ENCODE measurements around the gene NFATC1.

Gene NFATC1

GRCh38 chr18:79469751-79470505, 74.2 kb downstream of the NFATC1 start:
- no peak for DNase-seq
- H3K4me1 ChIP-seq (ENCODE audit: control insufficient read depth, insufficient read depth, low read length, poor library complexity, severe bottlenecking) = no peaks in the 10 kb centered on the region
- no peaks in the 10 kb centered on the region for H3K9me3 ChIP-seq (ENCODE audit: control insufficient read depth, low read length)
- no peaks in the 10 kb centered on the region for H3K27me3 ChIP-seq (replicated peaks; ENCODE audit: control insufficient read depth, insufficient read depth, low read length, poor library complexity, severe bottlenecking)
- H3K36me3 ChIP-seq (ENCODE audit: control insufficient read depth, insufficient read depth, low read length) = peaks cover 57% of the 10 kb centered on the region
- no peak overlapping the region for H3K4me3 ChIP-seq (ENCODE audit: insufficient read depth, low read depth, low read length, poor library complexity, severe bottlenecking)
- H3K27ac ChIP-seq (ENCODE audit: insufficient read depth, low read length, poor library complexity, severe bottlenecking) = no peak overlapping the region

GRCh38 chr18:79470547-79470946, 74.8 kb downstream of the NFATC1 start:
- no peak for DNase-seq
- Histone ChIP-seq H3K4me1 (ENCODE audit: control insufficient read depth, insufficient read depth, low read length, poor library complexity, severe bottlenecking) (no peaks in the 10 kb centered on the region), H3K27ac (ENCODE audit: insufficient read depth, low read length, poor library complexity, severe bottlenecking) (no peak overlapping the region), H3K4me3 (ENCODE audit: insufficient read depth, low read depth, low read length, poor library complexity, severe bottlenecking) (no peak overlapping the region), H3K9me3 (ENCODE audit: control insufficient read depth, low read length) (no peaks in the 10 kb centered on the region), H3K36me3 (ENCODE audit: control insufficient read depth, insufficient read depth, low read length) (peaks cover 51% of the 10 kb centered on the region), H3K27me3 (replicated peaks; ENCODE audit: control insufficient read depth, insufficient read depth, low read length, poor library complexity, severe bottlenecking) (no peaks in the 10 kb centered on the region)

GRCh38 chr18:79471046-79471445, 75.3 kb downstream of the NFATC1 start:
- no peak overlapping the region for H3K4me3 ChIP-seq (ENCODE audit: insufficient read depth, low read depth, low read length, poor library complexity, severe bottlenecking)
- peaks cover 51% of the 10 kb centered on the region for H3K36me3 ChIP-seq (ENCODE audit: control insufficient read depth, insufficient read depth, low read length)
- H3K27ac ChIP-seq (ENCODE audit: insufficient read depth, low read length, poor library complexity, severe bottlenecking) = no peak overlapping the region
- H3K9me3 ChIP-seq (ENCODE audit: control insufficient read depth, low read length) = no peaks in the 10 kb centered on the region
- no peaks in the 10 kb centered on the region for H3K4me1 ChIP-seq (ENCODE audit: control insufficient read depth, insufficient read depth, low read length, poor library complexity, severe bottlenecking)
- no peaks in the 10 kb centered on the region for H3K27me3 ChIP-seq (replicated peaks; ENCODE audit: control insufficient read depth, insufficient read depth, low read length, poor library complexity, severe bottlenecking)
- DNase-seq = no peak

GRCh38 chr18:79471597-79471996, 75.9 kb downstream of the NFATC1 start:
- no peaks in the 10 kb centered on the region for H3K4me1 ChIP-seq (ENCODE audit: control insufficient read depth, insufficient read depth, low read length, poor library complexity, severe bottlenecking)
- DNase-seq = no peak
- H3K27me3 ChIP-seq (replicated peaks; ENCODE audit: control insufficient read depth, insufficient read depth, low read length, poor library complexity, severe bottlenecking) = no peaks in the 10 kb centered on the region
- H3K27ac ChIP-seq (ENCODE audit: insufficient read depth, low read length, poor library complexity, severe bottlenecking) = no peak overlapping the region
- H3K4me3 ChIP-seq (ENCODE audit: insufficient read depth, low read depth, low read length, poor library complexity, severe bottlenecking) = no peak overlapping the region
- no peaks in the 10 kb centered on the region for H3K9me3 ChIP-seq (ENCODE audit: control insufficient read depth, low read length)
- H3K36me3 ChIP-seq (ENCODE audit: control insufficient read depth, insufficient read depth, low read length) = peaks cover 55% of the 10 kb centered on the region

GRCh38 chr18:79472176-79472575, 76.4 kb downstream of the NFATC1 start:
- Histone ChIP-seq H3K27me3 (replicated peaks; ENCODE audit: control insufficient read depth, insufficient read depth, low read length, poor library complexity, severe bottlenecking) (no peaks in the 10 kb centered on the region), H3K27ac (ENCODE audit: insufficient read depth, low read length, poor library complexity, severe bottlenecking) (no peak overlapping the region), H3K4me3 (ENCODE audit: insufficient read depth, low read depth, low read length, poor library complexity, severe bottlenecking) (no peak overlapping the region), H3K36me3 (ENCODE audit: control insufficient read depth, insufficient read depth, low read length) (peaks cover 54% of the 10 kb centered on the region), H3K9me3 (ENCODE audit: control insufficient read depth, low read length) (no peaks in the 10 kb centered on the region), H3K4me1 (ENCODE audit: control insufficient read depth, insufficient read depth, low read length, poor library complexity, severe bottlenecking) (no peaks in the 10 kb centered on the region)
- DNase-seq = no peak

GRCh38 chr18:79472946-79473345, 77.2 kb downstream of the NFATC1 start:
- Histone ChIP-seq H3K4me1 (ENCODE audit: control insufficient read depth, insufficient read depth, low read length, poor library complexity, severe bottlenecking) (no peaks in the 10 kb centered on the region), H3K4me3 (ENCODE audit: insufficient read depth, low read depth, low read length, poor library complexity, severe bottlenecking) (no peak overlapping the region)

GRCh38 chr18:79476031-79476917, 80.5 kb downstream of the NFATC1 start:
- Histone ChIP-seq H3K9me3 (ENCODE audit: control insufficient read depth, low read length) (no peaks in the 10 kb centered on the region), H3K36me3 (ENCODE audit: control insufficient read depth, insufficient read depth, low read length) (peaks cover 30% of the 10 kb centered on the region), H3K27ac (ENCODE audit: insufficient read depth, low read length, poor library complexity, severe bottlenecking) (no peak overlapping the region), H3K27me3 (replicated peaks; ENCODE audit: control insufficient read depth, insufficient read depth, low read length, poor library complexity, severe bottlenecking) (no peaks in the 10 kb centered on the region), H3K4me1 (ENCODE audit: control insufficient read depth, insufficient read depth, low read length, poor library complexity, severe bottlenecking) (no peaks in the 10 kb centered on the region), H3K4me3 (ENCODE audit: insufficient read depth, low read depth, low read length, poor library complexity, severe bottlenecking) (no peak overlapping the region)
- no peak for DNase-seq

More at GRCh38 chr18:79472946-79473345, 77.2 kb downstream of the NFATC1 start:
- H3K9me3 ChIP-seq (ENCODE audit: control insufficient read depth, low read length) = no peaks in the 10 kb centered on the region
- H3K36me3 ChIP-seq (ENCODE audit: control insufficient read depth, insufficient read depth, low read length) = peaks cover 47% of the 10 kb centered on the region
- no peaks in the 10 kb centered on the region for H3K27me3 ChIP-seq (replicated peaks; ENCODE audit: control insufficient read depth, insufficient read depth, low read length, poor library complexity, severe bottlenecking)
- no peak overlapping the region for H3K27ac ChIP-seq (ENCODE audit: insufficient read depth, low read length, poor library complexity, severe bottlenecking)
- no peak for DNase-seq

GRCh38 chr18:79476918-79477571, 81.3 kb downstream of the NFATC1 start:
- Histone ChIP-seq H3K4me1 (ENCODE audit: control insufficient read depth, insufficient read depth, low read length, poor library complexity, severe bottlenecking) (no peaks in the 10 kb centered on the region), H3K27ac (ENCODE audit: insufficient read depth, low read length, poor library complexity, severe bottlenecking) (no peak overlapping the region), H3K27me3 (replicated peaks; ENCODE audit: control insufficient read depth, insufficient read depth, low read length, poor library complexity, severe bottlenecking) (no peaks in the 10 kb centered on the region), H3K4me3 (ENCODE audit: insufficient read depth, low read depth, low read length, poor library complexity, severe bottlenecking) (no peak overlapping the region), H3K36me3 (ENCODE audit: control insufficient read depth, insufficient read depth, low read length) (peaks cover 22% of the 10 kb centered on the region), H3K9me3 (ENCODE audit: control insufficient read depth, low read length) (no peaks in the 10 kb centered on the region)
- no peak for DNase-seq

- peaks cover 21% of the 10 kb centered on the region for H3K36me3 ChIP-seq (ENCODE audit: control insufficient read depth, insufficient read depth, low read length)
- H3K27me3 ChIP-seq (replicated peaks; ENCODE audit: control insufficient read depth, insufficient read depth, low read length, poor library complexity, severe bottlenecking) = no peaks in the 10 kb centered on the region
- H3K4me3 ChIP-seq (ENCODE audit: insufficient read depth, low read depth, low read length, poor library complexity, severe bottlenecking) = no peak overlapping the region
- no peaks in the 10 kb centered on the region for H3K9me3 ChIP-seq (ENCODE audit: control insufficient read depth, low read length)
- H3K4me1 ChIP-seq (ENCODE audit: control insufficient read depth, insufficient read depth, low read length, poor library complexity, severe bottlenecking) = no peaks in the 10 kb centered on the region
- no peak for DNase-seq
- H3K27ac ChIP-seq (ENCODE audit: insufficient read depth, low read length, poor library complexity, severe bottlenecking) = no peak overlapping the region
Measured at GRCh38 chr18:79477711-79478483, 82.2 kb downstream of the NFATC1 start.
